HEK293 (cell line): ENCODE data around the gene ASMTL.

Experiments used
- CTCF ChIA-PET: fragments of 350-600 bp; formaldehyde crosslinking; extraction: SDS; loops from one replicate; lab custom pipeline; 2021; ENCODE audit warnings: antibody characterized with exemption; lab: Yijun Ruan, JAX
- POLR2A ChIA-PET: fragments of 300-600 bp; formaldehyde crosslinking; extraction: SDS; loops from one replicate; lab custom pipeline; 2020; ENCODE audit warnings: antibody characterized with exemption, inconsistent platforms; lab: Yijun Ruan, JAX
- H3K27ac ChIP-seq: fragments of 200-500 bp; sonication (Bioruptor generic); 2 replicates; pipeline ENCODE4 v1.5.1; 2014; ENCODE audit warnings: low read depth, low read length, control low read depth, inconsistent platforms; ENCODE audit errors: extremely low read depth
- H3K36me3 ChIP-seq, 2 experiments: fragments of 200-500 bp in 1 of 2; sonication (Bioruptor generic) in 1 of 2; 1 replicate in 1 of 2; 2 replicates in 1 of 2; pipeline ENCODE4 v1.5.1; 2014 to 2017; ENCODE audit warnings: inconsistent platforms in 2 of 2, low read length in 2 of 2; ENCODE audit not compliant: control insufficient read depth in 2 of 2, insufficient read depth in 1 of 2
- H3K4me1 ChIP-seq: fragments of 200-500 bp; sonication (Bioruptor generic); 2 replicates; pipeline ENCODE4 v1.5.1; 2014; ENCODE audit warnings: mild to moderate bottlenecking, low read length, inconsistent platforms; ENCODE audit not compliant: control insufficient read depth, insufficient read depth
- H3K4me3 ChIP-seq: 2 replicates; pipeline ENCODE4 v1.5.1; 2011; ENCODE audit warnings: low read depth, mild to moderate bottlenecking, control low read depth, low read length, moderate library complexity
- H3K9me3 ChIP-seq: fragments of 200-500 bp; sonication (Bioruptor generic); 2 replicates; pipeline ENCODE4 v1.5.1; 2014; ENCODE audit warnings: low read depth, low read length, inconsistent platforms; ENCODE audit not compliant: control insufficient read depth, insufficient read depth
- CTCF ChIP-seq: fragments of 450-650 bp; formaldehyde crosslinking; IDR thresholded peaks from 2 replicates; pipeline ENCODE4 v1.5.1; 2016; ENCODE audit warnings: missing biosample characterization, missing genetic modification characterization
- PATZ1 ChIP-seq: fragments of 450-650 bp; formaldehyde crosslinking; IDR thresholded peaks from 2 replicates; pipeline ENCODE4 v1.5.1; 2016; ENCODE audit warnings: missing biosample characterization, missing genetic modification characterization
- ZBTB1 ChIP-seq: fragments of 450-650 bp; formaldehyde crosslinking; IDR thresholded peaks from 2 replicates; pipeline ENCODE4 v1.5.1; 2016; ENCODE audit warnings: missing biosample characterization, missing genetic modification characterization
- ZBTB17 ChIP-seq: fragments of 450-650 bp; formaldehyde crosslinking; IDR thresholded peaks from 2 replicates; pipeline ENCODE4 v1.5.1; 2016; ENCODE audit warnings: missing biosample characterization, missing genetic modification characterization
- ZBTB7A ChIP-seq: fragments of 450-650 bp; formaldehyde crosslinking; IDR thresholded peaks from 2 replicates; pipeline ENCODE4 v1.5.1; 2016; ENCODE audit warnings: low read depth, missing biosample characterization, missing genetic modification characterization
- ZFHX2 ChIP-seq: fragments of 450-650 bp; formaldehyde crosslinking; conservative IDR thresholded peaks from 2 replicates; pipeline ENCODE4 v1.5.1; 2016; ENCODE audit warnings: missing biosample characterization, missing genetic modification characterization
- ZNF174 ChIP-seq: fragments of 450-650 bp; formaldehyde crosslinking; IDR thresholded peaks from 2 replicates; pipeline ENCODE4 v1.5.0; 2017; ENCODE audit warnings: missing biosample characterization, mild to moderate bottlenecking, missing genetic modification characterization
- ZNF175 ChIP-seq: fragments of 450-650 bp; formaldehyde crosslinking; IDR thresholded peaks from 2 replicates; pipeline ENCODE4 v1.5.1; 2016; ENCODE audit warnings: missing biosample characterization, missing genetic modification characterization
- ZNF19 ChIP-seq: fragments of 450-650 bp; formaldehyde crosslinking; IDR thresholded peaks from 2 replicates; pipeline ENCODE4; 2016; ENCODE audit warnings: missing biosample characterization, missing genetic modification characterization, low read depth
- ZNF239 ChIP-seq: fragments of 450-650 bp; formaldehyde crosslinking; IDR thresholded peaks from 2 replicates; pipeline ENCODE4 v1.5.1; 2016; ENCODE audit warnings: missing biosample characterization, missing genetic modification characterization
- ZNF280D ChIP-seq: fragments of 450-650 bp; formaldehyde crosslinking; IDR thresholded peaks from 2 replicates; pipeline ENCODE4 v1.5.1; 2016; ENCODE audit warnings: missing biosample characterization, missing genetic modification characterization
- ZNF391 ChIP-seq: fragments of 450-650 bp; formaldehyde crosslinking; IDR thresholded peaks from 2 replicates; pipeline ENCODE4 v1.5.1; 2016; ENCODE audit warnings: low read depth, missing biosample characterization, missing genetic modification characterization, borderline replicate concordance
- ZNF560 ChIP-seq: fragments of 450-650 bp; formaldehyde crosslinking; IDR thresholded peaks from 2 replicates; pipeline ENCODE4 v1.5.1; 2017; ENCODE audit warnings: missing biosample characterization, missing genetic modification characterization, borderline replicate concordance
- ZNF629 ChIP-seq: fragments of 450-650 bp; formaldehyde crosslinking; IDR thresholded peaks from 2 replicates; pipeline ENCODE4 v1.5.1; 2017; ENCODE audit warnings: missing biosample characterization, missing genetic modification characterization
- ZNF777 ChIP-seq: fragments of 450-650 bp; formaldehyde crosslinking; IDR thresholded peaks from 2 replicates; pipeline ENCODE4 v1.5.1; 2017; ENCODE audit warnings: missing biosample characterization, missing genetic modification characterization, borderline replicate concordance
- ZNF837 ChIP-seq: fragments of 450-650 bp; formaldehyde crosslinking; IDR thresholded peaks from 2 replicates; pipeline ENCODE4 v1.5.1; 2016; ENCODE audit warnings: missing biosample characterization, missing genetic modification characterization
- ZSCAN4 ChIP-seq: fragments of 450-650 bp; formaldehyde crosslinking; IDR thresholded peaks from 2 replicates; pipeline ENCODE4 v1.5.1; 2017; ENCODE audit warnings: missing biosample characterization, missing genetic modification characterization

Gene ASMTL

GRCh38 chrX:1486177-1486576 is 33.5 kb upstream of the ASMTL start (continued):
- TF ChIP-seq ZSCAN4 (tag by site-specific recombination) (no peak), ZNF391 (tag by site-specific recombination) (no peak)

- no peak overlapping the region for H3K4me3 ChIP-seq
- H3K36me3 ChIP-seq, result no peaks in the 10 kb centered on the region
- no peaks in the 10 kb centered on the region for H3K9me3 ChIP-seq
- POLR2A ChIA-PET, result no interaction called here
- no peak for TF ChIP-seq ZNF239 (tag by site-specific recombination)
- no peak for TF ChIP-seq CTCF
- TF ChIP-seq ZNF19 (tag by site-specific recombination), result no peak
- TF ChIP-seq ZFHX2 (tag by site-specific recombination), result no peak
- TF ChIP-seq ZNF777, result no peak
- TF ChIP-seq ZNF837 (tag by site-specific recombination), result no peak
- CTCF ChIA-PET, result no interaction called here
- no peaks in the 10 kb centered on the region for H3K4me1 ChIP-seq
- no peak overlapping the region for H3K27ac ChIP-seq
Observed at GRCh38 chrX:1485033-1485432, 32.3 kb upstream of the ASMTL start.

- no peaks in the 10 kb centered on the region for H3K36me3 ChIP-seq
- no peak overlapping the region for H3K4me3 ChIP-seq
- POLR2A ChIA-PET, result no interaction called here
- TF ChIP-seq ZNF560 (tag by site-specific recombination), result no peak
- no peak for TF ChIP-seq ZNF175 (tag by site-specific recombination)
- TF ChIP-seq ZNF629 (tag by site-specific recombination), result no peak
- TF ChIP-seq ZBTB7A (tag by site-specific recombination), result no peak
- no peak for TF ChIP-seq ZBTB17
- TF ChIP-seq PATZ1 (tag by site-specific recombination), result no peak
- no peak for TF ChIP-seq ZBTB1 (tag by site-specific recombination)
- TF ChIP-seq ZNF174, result no peak
- no peak for TF ChIP-seq ZNF280D (tag by site-specific recombination)
- H3K9me3 ChIP-seq, result no peaks in the 10 kb centered on the region
- H3K27ac ChIP-seq, result no peak overlapping the region
- H3K4me1 ChIP-seq, result no peaks in the 10 kb centered on the region
- CTCF ChIA-PET, result no interaction called here
Observed at GRCh38 chrX:1484638-1485019, 31.9 kb upstream of the ASMTL start.
